GM12878 (cell line): ENCODE results near the gene CD248. TPM values are rescaled to one million over a fixed set of nuclear protein-coding genes. Genes with fewer than 3 reads are reported as not detected.

ENCODE experiments used
- EZH2 ChIP-seq: IDR thresholded peaks from 2 replicates; pipeline ENCODE4 v1.6.1; 2012; ENCODE audit warnings: low read depth, mild to moderate bottlenecking, control low read depth, inconsistent platforms, low read length, borderline replicate concordance; ENCODE audit not compliant: control insufficient read depth
- FOXM1 ChIP-seq: IDR thresholded peaks from 2 replicates; pipeline ENCODE4 v1.6.1; 2012; ENCODE audit warnings: low read depth, mild to moderate bottlenecking, inconsistent platforms, low read length, moderate library complexity
- MTA2 ChIP-seq: fragments of 450-650 bp; IDR thresholded peaks from 2 replicates; pipeline ENCODE4 v1.6.1; 2016; ENCODE audit warnings: low read depth, mild to moderate bottlenecking, moderate library complexity
- MXI1 ChIP-seq: fragments of 150-350 bp; IDR thresholded peaks from 2 replicates; pipeline ENCODE4 v1.6.1; 2011; ENCODE audit warnings: low read depth, mild to moderate bottlenecking, inconsistent platforms, low read length, improper control_type of control experiment
- NFYA ChIP-seq: IDR thresholded peaks from 2 replicates; pipeline ENCODE4 v1.6.1; 2011; ENCODE audit warnings: low read depth, mild to moderate bottlenecking, low read length, improper control_type of control experiment, borderline replicate concordance
- RAD51 ChIP-seq: fragments of 450-650 bp; IDR thresholded peaks from 2 replicates; pipeline ENCODE4 v1.6.1; 2016; ENCODE audit warnings: moderate library complexity, mild to moderate bottlenecking, inconsistent platforms
- SIX5 ChIP-seq: IDR thresholded peaks from 2 replicates; pipeline ENCODE4 v1.6.1; 2011; ENCODE audit warnings: mild to moderate bottlenecking, low read depth, low read length, moderate library complexity; ENCODE audit not compliant: severe bottlenecking
- STAT3 ChIP-seq: IDR thresholded peaks from 2 replicates; pipeline ENCODE4 v1.6.1; 2011; ENCODE audit warnings: low read depth, low read length, improper control_type of control experiment
- SUPT20H ChIP-seq: IDR thresholded peaks from 2 replicates; pipeline ENCODE4 v1.6.1; 2011; ENCODE audit warnings: low read depth, mild to moderate bottlenecking, low read length, moderate library complexity, borderline replicate concordance; ENCODE audit not compliant: control insufficient read depth
- WRNIP1 ChIP-seq: IDR thresholded peaks from 2 replicates; pipeline ENCODE4 v1.6.1; 2011; ENCODE audit warnings: low read depth, low read length, improper control_type of control experiment, borderline replicate concordance
- YY1 ChIP-seq: IDR thresholded peaks from 2 replicates; pipeline ENCODE4 v1.6.1; 2011; ENCODE audit warnings: low read depth, mild to moderate bottlenecking, low read length
- polyA plus RNA-seq, 11 experiments: library from polyadenylated mRNA; depleted of rRNA in 4 of 11; unstranded in 6 of 11; stranded (reverse) in 5 of 11; fragments of >200 nt; fragmentation: Nextera tagmentation in 4 of 11; fragmentation: Illumina TruSeq in 1 of 11; extraction: Ambion mirVana in 4 of 11; extraction: Trizol in 1 of 11; gene quantifications; 1 replicate in 1 of 11; 2 replicates in 10 of 11; pipeline versions ENCODE4 v1.2.1 to v1.2.3, GENCODE V29; 2011 to 2016; ENCODE audit warnings: inconsistent platforms in 2 of 11, missing spikeins in 2 of 11, low read depth in 1 of 11
- total RNA-seq, 4 experiments: library from RNA; depleted of rRNA in 3 of 4; stranded (reverse); fragments of >200 nt in 3 of 4; fragmentation: Illumina TruSeq in 1 of 4; extraction: Trizol in 1 of 4; gene quantifications; 2 replicates each; pipeline versions ENCODE4 v1.2.1 to v1.2.3, GENCODE V29; 2013 to 2021
- TF ChIP-seq, protein P1 (sequence below): IDR thresholded peaks from 2 replicates; pipeline ENCODE4 v1.6.1; 2012; ENCODE audit warnings: low read length, inconsistent platforms
- TF ChIP-seq, protein P2 (sequence below): fragments of 450-650 bp; formaldehyde crosslinking; IDR thresholded peaks from 2 replicates; pipeline ENCODE4 v1.4.0; 2022; ENCODE audit warnings: mild to moderate bottlenecking, moderate library complexity
- TF ChIP-seq, protein P3 (sequence below): fragments of 150-350 bp; IDR thresholded peaks from 2 replicates; pipeline ENCODE4 v1.6.1; 2016; ENCODE audit warnings: low read depth, low read length
- TF ChIP-seq, protein P4 (sequence below): IDR thresholded peaks from 2 replicates; pipeline ENCODE4 v1.6.1; 2012; ENCODE audit warnings: mild to moderate bottlenecking, low read depth, low read length
- TF ChIP-seq, protein P5 (sequence below): IDR thresholded peaks from 2 replicates; pipeline ENCODE4 v1.6.1; 2012; ENCODE audit warnings: low read depth, low read length, improper control_type of control experiment

Gene CD248
- total and polyA plus RNA-seq, 10 of the 15 experiments (the other 5 are each of a cell fraction or from before 2014, with no cell fraction given), result 0.10 to 0.21 (median 0.20) TPM; not detected in 7

DNA sequence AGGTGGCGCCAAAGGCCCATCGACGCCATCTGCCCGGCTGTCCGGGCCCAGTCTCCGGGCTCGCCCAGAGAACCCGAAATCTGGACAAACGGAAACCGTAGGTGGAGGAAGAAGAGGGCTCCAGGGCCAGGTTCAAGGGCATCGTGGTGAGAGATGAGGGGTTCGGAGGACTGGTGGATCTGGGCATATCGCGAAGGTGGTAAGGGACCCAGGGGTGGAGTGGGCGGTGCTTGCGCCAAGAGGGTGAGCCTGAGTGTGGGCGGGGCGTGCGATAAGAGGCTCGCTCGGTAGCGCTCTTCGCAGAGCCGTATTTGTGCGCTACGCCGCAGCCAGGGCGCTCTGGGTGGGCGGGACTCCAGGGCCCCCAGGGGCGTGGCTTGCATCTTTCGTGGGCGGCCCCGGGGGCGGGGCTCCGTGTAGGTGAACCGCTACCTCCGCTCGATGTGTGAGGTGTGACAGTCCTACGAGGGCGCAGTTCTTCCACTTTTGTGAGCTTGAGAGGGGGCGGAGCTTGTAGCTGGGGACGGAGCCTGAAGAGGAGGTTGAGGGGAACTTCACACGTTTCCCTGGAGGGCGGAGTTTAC, 4.8 kb downstream of the CD248 start (continued):
- TF ChIP-seq, protein P1, sequence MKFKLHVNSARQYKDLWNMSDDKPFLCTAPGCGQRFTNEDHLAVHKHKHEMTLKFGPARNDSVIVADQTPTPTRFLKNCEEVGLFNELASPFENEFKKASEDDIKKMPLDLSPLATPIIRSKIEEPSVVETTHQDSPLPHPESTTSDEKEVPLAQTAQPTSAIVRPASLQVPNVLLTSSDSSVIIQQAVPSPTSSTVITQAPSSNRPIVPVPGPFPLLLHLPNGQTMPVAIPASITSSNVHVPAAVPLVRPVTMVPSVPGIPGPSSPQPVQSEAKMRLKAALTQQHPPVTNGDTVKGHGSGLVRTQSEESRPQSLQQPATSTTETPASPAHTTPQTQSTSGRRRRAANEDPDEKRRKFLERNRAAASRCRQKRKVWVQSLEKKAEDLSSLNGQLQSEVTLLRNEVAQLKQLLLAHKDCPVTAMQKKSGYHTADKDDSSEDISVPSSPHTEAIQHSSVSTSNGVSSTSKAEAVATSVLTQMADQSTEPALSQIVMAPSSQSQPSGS, result no peak
- TF ChIP-seq WRNIP1, result no peak
- TF ChIP-seq SUPT20H, result no peak
- 0 out of 2 replicates have a peak, but pooled peaks have one; percentile 46 for TF ChIP-seq MXI1
- no peak for TF ChIP-seq RAD51
- TF ChIP-seq EZH2, result no peak
- TF ChIP-seq, protein P2, sequence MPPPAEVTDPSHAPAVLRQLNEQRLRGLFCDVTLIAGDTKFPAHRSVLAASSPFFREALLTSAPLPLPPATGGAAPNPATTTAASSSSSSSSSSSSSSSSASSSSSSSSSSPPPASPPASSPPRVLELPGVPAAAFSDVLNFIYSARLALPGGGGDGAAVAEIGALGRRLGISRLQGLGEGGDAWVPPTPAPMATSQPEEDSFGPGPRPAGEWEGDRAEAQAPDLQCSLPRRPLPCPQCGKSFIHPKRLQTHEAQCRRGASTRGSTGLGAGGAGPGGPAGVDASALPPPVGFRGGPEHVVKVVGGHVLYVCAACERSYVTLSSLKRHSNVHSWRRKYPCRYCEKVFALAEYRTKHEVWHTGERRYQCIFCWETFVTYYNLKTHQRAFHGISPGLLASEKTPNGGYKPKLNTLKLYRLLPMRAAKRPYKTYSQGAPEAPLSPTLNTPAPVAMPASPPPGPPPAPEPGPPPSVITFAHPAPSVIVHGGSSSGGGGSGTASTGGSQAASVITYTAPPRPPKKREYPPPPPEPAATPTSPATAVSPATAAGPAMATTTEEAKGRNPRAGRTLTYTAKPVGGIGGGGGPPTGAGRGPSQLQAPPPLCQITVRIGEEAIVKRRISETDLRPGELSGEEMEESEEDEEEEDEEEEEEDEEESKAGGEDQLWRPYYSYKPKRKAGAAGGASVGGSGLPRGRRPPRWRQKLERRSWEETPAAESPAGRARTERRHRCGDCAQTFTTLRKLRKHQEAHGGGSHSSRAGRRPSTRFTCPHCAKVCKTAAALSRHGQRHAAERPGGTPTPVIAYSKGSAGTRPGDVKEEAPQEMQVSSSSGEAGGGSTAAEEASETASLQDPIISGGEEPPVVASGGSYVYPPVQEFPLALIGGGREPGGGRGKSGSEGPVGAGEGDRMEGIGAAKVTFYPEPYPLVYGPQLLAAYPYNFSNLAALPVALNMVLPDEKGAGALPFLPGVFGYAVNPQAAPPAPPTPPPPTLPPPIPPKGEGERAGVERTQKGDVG (CRISPR knock-in tag), result no peak
- TF ChIP-seq, protein P3, sequence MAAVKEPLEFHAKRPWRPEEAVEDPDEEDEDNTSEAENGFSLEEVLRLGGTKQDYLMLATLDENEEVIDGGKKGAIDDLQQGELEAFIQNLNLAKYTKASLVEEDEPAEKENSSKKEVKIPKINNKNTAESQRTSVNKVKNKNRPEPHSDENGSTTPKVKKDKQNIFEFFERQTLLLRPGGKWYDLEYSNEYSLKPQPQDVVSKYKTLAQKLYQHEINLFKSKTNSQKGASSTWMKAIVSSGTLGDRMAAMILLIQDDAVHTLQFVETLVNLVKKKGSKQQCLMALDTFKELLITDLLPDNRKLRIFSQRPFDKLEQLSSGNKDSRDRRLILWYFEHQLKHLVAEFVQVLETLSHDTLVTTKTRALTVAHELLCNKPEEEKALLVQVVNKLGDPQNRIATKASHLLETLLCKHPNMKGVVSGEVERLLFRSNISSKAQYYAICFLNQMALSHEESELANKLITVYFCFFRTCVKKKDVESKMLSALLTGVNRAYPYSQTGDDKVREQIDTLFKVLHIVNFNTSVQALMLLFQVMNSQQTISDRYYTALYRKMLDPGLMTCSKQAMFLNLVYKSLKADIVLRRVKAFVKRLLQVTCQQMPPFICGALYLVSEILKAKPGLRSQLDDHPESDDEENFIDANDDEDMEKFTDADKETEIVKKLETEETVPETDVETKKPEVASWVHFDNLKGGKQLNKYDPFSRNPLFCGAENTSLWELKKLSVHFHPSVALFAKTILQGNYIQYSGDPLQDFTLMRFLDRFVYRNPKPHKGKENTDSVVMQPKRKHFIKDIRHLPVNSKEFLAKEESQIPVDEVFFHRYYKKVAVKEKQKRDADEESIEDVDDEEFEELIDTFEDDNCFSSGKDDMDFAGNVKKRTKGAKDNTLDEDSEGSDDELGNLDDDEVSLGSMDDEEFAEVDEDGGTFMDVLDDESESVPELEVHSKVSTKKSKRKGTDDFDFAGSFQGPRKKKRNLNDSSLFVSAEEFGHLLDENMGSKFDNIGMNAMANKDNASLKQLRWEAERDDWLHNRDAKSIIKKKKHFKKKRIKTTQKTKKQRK, result no peak
- no peak for TF ChIP-seq NFYA
- TF ChIP-seq, protein P4, sequence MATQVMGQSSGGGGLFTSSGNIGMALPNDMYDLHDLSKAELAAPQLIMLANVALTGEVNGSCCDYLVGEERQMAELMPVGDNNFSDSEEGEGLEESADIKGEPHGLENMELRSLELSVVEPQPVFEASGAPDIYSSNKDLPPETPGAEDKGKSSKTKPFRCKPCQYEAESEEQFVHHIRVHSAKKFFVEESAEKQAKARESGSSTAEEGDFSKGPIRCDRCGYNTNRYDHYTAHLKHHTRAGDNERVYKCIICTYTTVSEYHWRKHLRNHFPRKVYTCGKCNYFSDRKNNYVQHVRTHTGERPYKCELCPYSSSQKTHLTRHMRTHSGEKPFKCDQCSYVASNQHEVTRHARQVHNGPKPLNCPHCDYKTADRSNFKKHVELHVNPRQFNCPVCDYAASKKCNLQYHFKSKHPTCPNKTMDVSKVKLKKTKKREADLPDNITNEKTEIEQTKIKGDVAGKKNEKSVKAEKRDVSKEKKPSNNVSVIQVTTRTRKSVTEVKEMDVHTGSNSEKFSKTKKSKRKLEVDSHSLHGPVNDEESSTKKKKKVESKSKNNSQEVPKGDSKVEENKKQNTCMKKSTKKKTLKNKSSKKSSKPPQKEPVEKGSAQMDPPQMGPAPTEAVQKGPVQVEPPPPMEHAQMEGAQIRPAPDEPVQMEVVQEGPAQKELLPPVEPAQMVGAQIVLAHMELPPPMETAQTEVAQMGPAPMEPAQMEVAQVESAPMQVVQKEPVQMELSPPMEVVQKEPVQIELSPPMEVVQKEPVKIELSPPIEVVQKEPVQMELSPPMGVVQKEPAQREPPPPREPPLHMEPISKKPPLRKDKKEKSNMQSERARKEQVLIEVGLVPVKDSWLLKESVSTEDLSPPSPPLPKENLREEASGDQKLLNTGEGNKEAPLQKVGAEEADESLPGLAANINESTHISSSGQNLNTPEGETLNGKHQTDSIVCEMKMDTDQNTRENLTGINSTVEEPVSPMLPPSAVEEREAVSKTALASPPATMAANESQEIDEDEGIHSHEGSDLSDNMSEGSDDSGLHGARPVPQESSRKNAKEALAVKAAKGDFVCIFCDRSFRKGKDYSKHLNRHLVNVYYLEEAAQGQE, result no peak
- no peak for TF ChIP-seq STAT3
- TF ChIP-seq, protein P5, sequence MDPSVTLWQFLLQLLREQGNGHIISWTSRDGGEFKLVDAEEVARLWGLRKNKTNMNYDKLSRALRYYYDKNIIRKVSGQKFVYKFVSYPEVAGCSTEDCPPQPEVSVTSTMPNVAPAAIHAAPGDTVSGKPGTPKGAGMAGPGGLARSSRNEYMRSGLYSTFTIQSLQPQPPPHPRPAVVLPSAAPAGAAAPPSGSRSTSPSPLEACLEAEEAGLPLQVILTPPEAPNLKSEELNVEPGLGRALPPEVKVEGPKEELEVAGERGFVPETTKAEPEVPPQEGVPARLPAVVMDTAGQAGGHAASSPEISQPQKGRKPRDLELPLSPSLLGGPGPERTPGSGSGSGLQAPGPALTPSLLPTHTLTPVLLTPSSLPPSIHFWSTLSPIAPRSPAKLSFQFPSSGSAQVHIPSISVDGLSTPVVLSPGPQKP, result no peak
- peak; percentile 79 for TF ChIP-seq YY1
- TF ChIP-seq MTA2, result peak; percentile 36; the same call in 1 of the 2 replicates
- TF ChIP-seq FOXM1, result no peak; the same call in 1 of the 2 replicates
- no peak for TF ChIP-seq SIX5
